Measurements from ENCODE around the gene PAGE2B. TPM values are rescaled to one million over a fixed set of nuclear protein-coding genes. Genes with fewer than 3 reads are reported as not detected.

The PAGE2B gene
- total RNA-seq, 1 experiment from 2014 or later, result not detected

- POLR2A ChIA-PET, result no interaction called here
- CTCF ChIA-PET, result no interaction called here
- Histone ChIP-seq H3K27ac (ENCODE audit: low read depth, low read length) (no peak overlapping the region), H3K4me1 (ENCODE audit: control insufficient read depth in 1 of 2, insufficient read depth in 2 of 2, low read length in 2 of 2) (peaks cover 0 to 6% of the 10 kb centered on the region in 2 experiments; a peak in 1 of 4 replicates), H3K9me3 (ENCODE audit: control insufficient read depth in 1 of 2, insufficient read depth in 1 of 2, low read depth in 1 of 2, low read length in 2 of 2) (no peaks in the 10 kb centered on the region), H3K4me2 (ENCODE audit: low read length) (no peak overlapping the region), H3K9ac (ENCODE audit: low read length) (no peak overlapping the region), H4K20me1 (ENCODE audit: insufficient read depth) (no peaks in the 10 kb centered on the region), H3K27me3 (ENCODE audit: insufficient read depth, low read length) (no peaks in the 10 kb centered on the region), H3K9me2 (ENCODE audit: insufficient read depth) (no peaks in the 10 kb centered on the region), H3K4me3 (replicated peaks in 1 of 2; ENCODE audit: low read depth in 1 of 2, low read length in 2 of 2) (no peak overlapping the region), H3K79me2 (ENCODE audit: insufficient read depth, low read length) (no peaks in the 10 kb centered on the region), H2AFZ (ENCODE audit: low read depth, low read length, poor library complexity, severe bottlenecking) (no peak overlapping the region), H3K36me3 (ENCODE audit: control insufficient read depth in 1 of 2, insufficient read depth in 2 of 2, low read length in 2 of 2) (no peaks in the 10 kb centered on the region)
- no peak for TF ChIP-seq CBX3 (IDR thresholded peaks at IDR 0.05; ENCODE audit: low read depth)
- no peak for TF ChIP-seq JUND (IDR thresholded peaks at IDR 0.05)
- TF ChIP-seq EZH2phosphoT487 (IDR thresholded peaks at IDR 0.05; ENCODE audit: borderline replicate concordance), result no peak
- no peak for TF ChIP-seq REST (IDR thresholded peaks at IDR 0.05; ENCODE audit: low read depth)
- TF ChIP-seq SP1 (IDR thresholded peaks at IDR 0.05; ENCODE audit: low read depth), result no peak
- TF ChIP-seq EGR1 (IDR thresholded peaks at IDR 0.05; ENCODE audit: low read depth), result no peak
- no peak for TF ChIP-seq ELF1 (IDR thresholded peaks at IDR 0.05; ENCODE audit: borderline replicate concordance, low read depth)
- TF ChIP-seq, protein P1, sequence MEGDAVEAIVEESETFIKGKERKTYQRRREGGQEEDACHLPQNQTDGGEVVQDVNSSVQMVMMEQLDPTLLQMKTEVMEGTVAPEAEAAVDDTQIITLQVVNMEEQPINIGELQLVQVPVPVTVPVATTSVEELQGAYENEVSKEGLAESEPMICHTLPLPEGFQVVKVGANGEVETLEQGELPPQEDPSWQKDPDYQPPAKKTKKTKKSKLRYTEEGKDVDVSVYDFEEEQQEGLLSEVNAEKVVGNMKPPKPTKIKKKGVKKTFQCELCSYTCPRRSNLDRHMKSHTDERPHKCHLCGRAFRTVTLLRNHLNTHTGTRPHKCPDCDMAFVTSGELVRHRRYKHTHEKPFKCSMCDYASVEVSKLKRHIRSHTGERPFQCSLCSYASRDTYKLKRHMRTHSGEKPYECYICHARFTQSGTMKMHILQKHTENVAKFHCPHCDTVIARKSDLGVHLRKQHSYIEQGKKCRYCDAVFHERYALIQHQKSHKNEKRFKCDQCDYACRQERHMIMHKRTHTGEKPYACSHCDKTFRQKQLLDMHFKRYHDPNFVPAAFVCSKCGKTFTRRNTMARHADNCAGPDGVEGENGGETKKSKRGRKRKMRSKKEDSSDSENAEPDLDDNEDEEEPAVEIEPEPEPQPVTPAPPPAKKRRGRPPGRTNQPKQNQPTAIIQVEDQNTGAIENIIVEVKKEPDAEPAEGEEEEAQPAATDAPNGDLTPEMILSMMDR (IDR thresholded peaks at IDR 0.05 in 2 of 3, conservative IDR thresholded peaks at IDR 0.05 in 1 of 3; ENCODE audit: borderline replicate concordance in 1 of 3, insufficient read depth in 1 of 3, low read depth in 2 of 3, low read length in 2 of 3), result no peak
- TF ChIP-seq ZFX (IDR thresholded peaks at IDR 0.05), result no peak
- no peak for TF ChIP-seq POLR2A (IDR thresholded peaks at IDR 0.05; ENCODE audit: borderline replicate concordance, extremely low read depth, insufficient read depth, insufficient read length)
- BruUV-seq (replicated peaks), result no TSS peak
- RAD21 ChIA-PET (ENCODE audit: low non-redundant PET in 1 of 2, low total read pairs in 2 of 2, uncharacterized antibody in 2 of 2, unreplicated experiment in 2 of 2), result no interaction called here
- intact Hi-C loops (cut with micrococcal nuclease), result no loop called here
- ATAC-seq (no peak), DNase-seq (ENCODE audit: low read depth, low spot score) (no peak)
These were observed 46.8 kb upstream of the PAGE2B start for GRCh38 chrX:55028040-55028439.
